Gastrocnemius medialis (tissue), 4 donors: ENCODE measurements around the gene ATP5F1B.
A peak's percentile ranks its signal among the peaks of the same experiment; 100 is the strongest.

Source experiments
- POLR2A ChIP-seq, 2 donors: fragments of 450-650 bp; IDR thresholded peaks; one replicate each; pipeline ENCODE4 v1.6.1; 2017; ENCODE audit warnings: antibody characterized with exemption in 2 of 2, mild to moderate bottlenecking in 2 of 2, moderate library complexity in 2 of 2
- TF ChIP-seq, protein P1 (sequence below), 5 experiments: fragments of 450-650 bp in 3 of 5; fragments of 200-600 bp in 2 of 5; sonication (generic) in 2 of 5; IDR thresholded peaks in 4 of 5; conservative IDR thresholded peaks in 1 of 5; 1 replicate in 4 of 5; 2 replicates in 1 of 5; pipeline ENCODE4 v1.5.1; 2016 to 2019; ENCODE audit warnings: antibody characterized with exemption in 5 of 5, mild to moderate bottlenecking in 3 of 5, moderate library complexity in 3 of 5

GRCh38 chr12:56630180-56630632, 15.6 kb downstream of the ATP5F1B start, which contains the start of gene BAZ2A:
- TF ChIP-seq, protein P1, sequence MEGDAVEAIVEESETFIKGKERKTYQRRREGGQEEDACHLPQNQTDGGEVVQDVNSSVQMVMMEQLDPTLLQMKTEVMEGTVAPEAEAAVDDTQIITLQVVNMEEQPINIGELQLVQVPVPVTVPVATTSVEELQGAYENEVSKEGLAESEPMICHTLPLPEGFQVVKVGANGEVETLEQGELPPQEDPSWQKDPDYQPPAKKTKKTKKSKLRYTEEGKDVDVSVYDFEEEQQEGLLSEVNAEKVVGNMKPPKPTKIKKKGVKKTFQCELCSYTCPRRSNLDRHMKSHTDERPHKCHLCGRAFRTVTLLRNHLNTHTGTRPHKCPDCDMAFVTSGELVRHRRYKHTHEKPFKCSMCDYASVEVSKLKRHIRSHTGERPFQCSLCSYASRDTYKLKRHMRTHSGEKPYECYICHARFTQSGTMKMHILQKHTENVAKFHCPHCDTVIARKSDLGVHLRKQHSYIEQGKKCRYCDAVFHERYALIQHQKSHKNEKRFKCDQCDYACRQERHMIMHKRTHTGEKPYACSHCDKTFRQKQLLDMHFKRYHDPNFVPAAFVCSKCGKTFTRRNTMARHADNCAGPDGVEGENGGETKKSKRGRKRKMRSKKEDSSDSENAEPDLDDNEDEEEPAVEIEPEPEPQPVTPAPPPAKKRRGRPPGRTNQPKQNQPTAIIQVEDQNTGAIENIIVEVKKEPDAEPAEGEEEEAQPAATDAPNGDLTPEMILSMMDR (IDR thresholded peaks at IDR 0.05 in 4 of 5, conservative IDR thresholded peaks at IDR 0.05 in 1 of 5) = no peak
- peak; percentile 31 to 45 for TF ChIP-seq POLR2A (IDR thresholded peaks at IDR 0.05)
